Astrocyte of the spinal cord (primary cell): ENCODE results near the gene LCE5A.
"Not testable (repeated sequence)": the region's sequence is repeated elsewhere in the genome, so short reads cannot be mapped to it uniquely, and the experiment has no call there.

Experiments
- DNase-seq: peaks from one replicate; pipeline ENCODE4 v3.0.0; 2011; ENCODE audit warnings: low read depth, low spot score
- H3K4me3 ChIP-seq: 2 replicates; pipeline ENCODE4 v1.5.1; 2011; ENCODE audit warnings: low read depth, mild to moderate bottlenecking, low read length, moderate library complexity
- CTCF ChIP-seq: IDR thresholded peaks from 2 replicates; pipeline ENCODE4 v1.5.1; 2012; ENCODE audit warnings: low read depth, mild to moderate bottlenecking, low read length, inconsistent platforms
- in situ Hi-C: cut with HindIII; loops from 2 replicates; pipeline ENCODE4 v1.10.0; 2017; ENCODE audit warnings: low sequenced_read_pairs

The LCE5A gene

GRCh38 chr1:152481869-152482664, 28.5 kb upstream of the LCE5A start:
- no peak overlapping the region for H3K4me3 ChIP-seq
- in situ Hi-C loops: no loop called here
- no peak for DNase-seq

GRCh38 chr1:152486400-152487006, 24.1 kb upstream of the LCE5A start:
- no peak overlapping the region for H3K4me3 ChIP-seq
- in situ Hi-C loops: no loop called here
- no peak for DNase-seq
- no peak for TF ChIP-seq CTCF

More at GRCh38 chr1:152481869-152482664, 28.5 kb upstream of the LCE5A start:
- no peak for TF ChIP-seq CTCF

DNA sequence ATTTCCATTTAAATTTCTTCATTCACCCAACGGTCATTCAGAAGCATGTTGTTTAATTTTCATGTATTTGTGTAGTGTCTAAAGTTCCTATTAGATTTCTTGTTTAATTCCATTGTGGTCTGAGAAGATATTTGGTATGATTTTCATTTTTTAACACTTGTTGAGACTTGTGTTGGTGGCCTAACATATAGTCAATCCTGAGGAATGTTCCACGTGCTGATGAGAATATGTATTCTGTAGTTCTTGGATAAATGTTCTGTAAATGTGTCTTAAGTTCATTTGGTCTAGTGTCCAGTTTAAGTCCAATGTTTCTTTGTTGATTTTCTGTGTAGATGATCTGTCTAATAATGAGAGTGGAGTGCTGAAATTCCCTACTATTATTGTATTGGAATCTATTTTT, 22.7 kb upstream of the LCE5A start:
- H3K4me3 ChIP-seq: no peak overlapping the region
- TF ChIP-seq CTCF: no peak
- no peak for DNase-seq
- in situ Hi-C loops: no loop called here

- in situ Hi-C loops, DNase-seq, H3K4me3 ChIP-seq: not testable (repeated sequence)
Measured at GRCh38 chr1:152491537-152491936, 19.1 kb upstream of the LCE5A start.

- in situ Hi-C loops: no loop called here
- DNase-seq: no peak
- peak; percentile 45 for TF ChIP-seq CTCF
- no peak overlapping the region for H3K4me3 ChIP-seq
Measured at GRCh38 chr1:152495066-152495675, 15.4 kb upstream of the LCE5A start.

- H3K4me3 ChIP-seq: no peak overlapping the region
- TF ChIP-seq CTCF: no peak
- in situ Hi-C loops: no loop called here
- DNase-seq: no peak
Measured at GRCh38 chr1:152497273-152497672, 13.3 kb upstream of the LCE5A start.

DNA sequence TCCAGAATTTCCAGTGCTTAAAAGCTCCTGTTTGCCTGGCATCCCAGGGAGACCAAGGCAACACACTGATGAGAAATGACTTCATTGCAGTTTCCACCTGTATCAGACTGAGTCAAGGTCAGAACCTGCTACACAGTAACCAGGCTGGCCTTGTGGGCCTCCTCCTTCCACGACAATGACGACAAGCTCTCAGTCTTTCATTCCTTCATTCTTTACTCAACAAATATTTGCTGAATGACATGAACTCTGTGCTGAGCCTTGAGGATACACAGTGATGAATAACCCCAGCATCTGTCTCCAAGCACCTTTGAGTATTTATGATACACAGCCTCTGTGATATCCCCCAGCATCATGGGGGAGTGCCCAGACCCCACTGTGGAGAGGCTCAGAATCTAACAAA, 8.9 kb upstream of the LCE5A start:
- in situ Hi-C loops: no loop called here
- no peak for DNase-seq
- no peak for TF ChIP-seq CTCF
- H3K4me3 ChIP-seq: no peak overlapping the region
